ENCODE data around the gene GHR.
"Not testable (repeated sequence)": the region's sequence is repeated elsewhere in the genome, so short reads cannot be mapped to it uniquely, and the experiment has no call there.

Gene GHR

DNA sequence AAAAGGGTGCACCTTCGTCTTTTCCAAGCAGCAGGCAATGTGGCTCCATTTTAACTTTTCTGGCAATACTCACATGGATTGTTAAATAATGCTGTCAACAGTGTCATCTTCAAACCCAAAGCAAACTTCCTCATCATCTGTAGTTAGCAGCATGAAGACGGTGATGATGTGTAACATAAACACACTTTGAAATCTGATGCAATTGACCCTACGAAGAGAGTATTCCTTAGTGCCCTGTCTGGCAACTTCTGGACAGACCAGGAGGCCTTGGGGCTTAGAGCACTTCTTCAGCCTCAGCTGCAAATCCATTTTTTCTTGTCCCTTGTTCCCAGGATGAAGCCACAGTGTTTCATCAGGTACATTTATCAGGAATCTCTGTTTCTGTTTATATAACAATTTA is 149.1 kb downstream of the GHR start:
- no peak for DNase-seq

DNA sequence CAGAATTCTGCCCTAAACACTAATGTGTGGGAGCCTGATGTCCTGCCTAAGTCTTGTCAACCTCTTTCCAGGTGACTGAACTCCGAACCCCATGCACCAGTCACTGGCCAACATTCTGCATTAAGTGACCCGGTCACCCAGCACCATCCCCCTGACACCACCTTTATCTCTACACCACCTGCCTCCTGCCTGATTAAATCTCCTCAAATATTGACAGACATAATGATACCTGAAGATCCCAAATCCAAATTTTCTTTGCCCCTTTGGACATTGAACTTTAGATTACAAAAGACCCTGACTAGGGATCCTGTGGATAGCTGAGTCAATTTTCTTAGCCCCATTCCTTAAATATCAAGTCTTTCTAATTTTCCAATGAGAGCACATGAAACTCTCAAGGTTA is 150.1 kb downstream of the GHR start:
- DNase-seq, result no peak

DNA sequence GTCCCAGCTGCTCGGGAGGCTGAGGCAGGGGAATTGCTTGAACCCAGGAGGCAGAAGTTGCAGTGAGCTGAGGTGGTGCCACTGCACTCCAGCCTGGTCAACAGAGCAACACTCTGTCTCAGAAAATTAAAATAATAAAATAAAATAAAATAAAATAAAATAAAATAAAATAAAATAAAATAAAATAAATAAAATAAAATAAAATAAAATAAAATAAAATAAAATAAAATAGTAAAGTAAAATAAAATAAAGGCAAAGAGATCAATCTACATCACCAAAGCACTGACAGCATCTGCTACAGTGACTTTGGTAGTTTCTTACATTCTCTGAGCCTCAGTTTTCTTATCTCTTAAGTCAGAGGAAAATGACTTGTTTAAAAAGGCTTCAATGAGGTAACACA is 152.7 kb downstream of the GHR start:
- not testable (repeated sequence) for DNase-seq

DNA sequence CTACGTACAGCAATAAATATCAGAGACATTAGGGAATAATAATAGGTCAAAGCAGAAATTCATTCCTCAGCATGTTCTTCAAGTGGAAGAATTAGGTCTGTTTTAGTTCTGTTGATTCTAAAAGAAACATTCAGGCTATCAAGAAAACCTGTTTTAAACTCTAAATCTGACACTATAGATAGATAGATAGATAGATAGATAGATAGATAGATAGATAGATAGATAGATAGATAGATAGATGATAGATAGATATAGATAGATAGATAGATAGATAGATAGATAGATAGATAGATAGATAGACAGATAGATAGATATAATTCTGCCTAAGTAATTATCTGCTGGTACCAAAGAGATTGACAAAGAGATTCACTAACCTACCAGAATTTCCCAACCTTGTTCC is 155.7 kb downstream of the GHR start:
- not testable (repeated sequence) for DNase-seq

DNA sequence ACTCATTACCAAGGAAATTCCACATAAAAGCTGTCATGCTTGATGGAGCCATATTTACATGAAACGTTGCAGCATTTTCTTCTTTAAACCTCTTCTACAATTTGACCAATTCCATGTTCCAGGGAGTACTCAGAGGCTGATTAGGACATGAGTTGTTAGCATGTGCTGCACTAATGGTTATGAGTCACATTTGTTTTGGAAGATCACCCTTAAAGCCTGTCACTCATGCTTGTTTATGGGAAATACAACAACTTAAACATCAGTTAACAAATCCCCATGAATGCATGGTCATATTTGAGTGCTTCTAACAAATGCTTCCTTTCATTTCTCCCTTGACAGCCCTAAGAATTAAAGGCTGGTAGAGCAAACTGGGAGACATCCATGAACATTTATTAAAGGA is 156.1 kb downstream of the GHR start:
- no peak for DNase-seq

DNA sequence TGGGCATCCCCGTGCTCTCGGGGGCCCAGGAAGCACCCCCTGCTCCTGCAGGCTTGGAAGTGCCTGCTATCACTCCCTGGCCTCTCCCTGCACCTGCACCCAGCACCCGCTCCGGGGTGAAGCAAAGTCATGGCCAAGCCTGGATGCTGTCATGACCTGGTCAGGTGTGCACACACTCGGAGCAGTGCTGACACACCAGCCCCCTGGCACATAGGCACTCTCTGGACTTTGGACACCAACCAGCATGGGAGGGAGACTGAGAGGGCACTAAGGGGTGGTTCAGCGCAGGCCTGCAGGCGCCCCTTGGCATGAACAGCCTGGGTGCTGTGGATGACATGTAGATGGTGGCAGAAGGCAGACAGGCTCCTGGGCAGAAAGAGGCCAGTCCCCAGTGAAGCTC is 158.6 kb downstream of the GHR start:
- no peak for DNase-seq

DNA sequence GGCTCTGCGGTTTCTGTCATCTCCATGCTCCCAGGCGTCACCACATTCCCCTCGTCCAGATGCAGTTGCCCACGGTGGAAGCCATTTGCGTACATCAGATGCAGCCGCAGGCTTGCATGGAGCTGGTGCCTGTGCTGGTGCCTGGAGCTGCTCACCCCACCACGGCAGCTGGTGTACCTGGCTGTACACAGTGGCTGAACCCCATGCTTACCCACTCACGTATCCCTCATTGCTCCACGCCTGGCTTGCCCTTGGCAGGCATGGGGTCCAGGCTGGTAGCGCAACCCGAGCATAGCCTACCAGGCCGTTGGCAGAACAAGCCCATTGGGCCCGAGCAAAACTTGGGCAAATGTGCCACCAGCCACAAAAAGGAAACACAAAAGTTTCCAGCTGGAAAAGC is 159.5 kb downstream of the GHR start:
- no peak for DNase-seq

DNA sequence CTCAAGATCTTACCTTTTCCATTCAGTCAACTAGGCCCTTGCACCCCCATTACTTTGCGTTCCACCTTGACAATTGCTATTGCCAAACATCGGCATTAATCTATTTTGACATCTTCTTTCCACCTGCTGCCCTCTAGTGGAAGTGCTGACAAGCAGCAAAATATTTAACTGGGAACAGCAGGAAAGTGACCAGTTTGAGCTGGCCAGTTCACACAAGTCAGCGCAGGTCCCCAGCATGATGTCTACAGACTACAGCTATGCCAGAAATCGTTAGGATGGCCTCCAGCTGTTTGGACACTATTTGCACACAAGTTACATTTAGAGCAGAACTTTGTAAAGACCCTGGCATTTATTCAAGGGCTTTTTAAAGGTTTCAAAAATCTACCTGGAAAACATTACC is 160.1 kb downstream of the GHR start:
- DNase-seq, result peak; percentile 39

DNA sequence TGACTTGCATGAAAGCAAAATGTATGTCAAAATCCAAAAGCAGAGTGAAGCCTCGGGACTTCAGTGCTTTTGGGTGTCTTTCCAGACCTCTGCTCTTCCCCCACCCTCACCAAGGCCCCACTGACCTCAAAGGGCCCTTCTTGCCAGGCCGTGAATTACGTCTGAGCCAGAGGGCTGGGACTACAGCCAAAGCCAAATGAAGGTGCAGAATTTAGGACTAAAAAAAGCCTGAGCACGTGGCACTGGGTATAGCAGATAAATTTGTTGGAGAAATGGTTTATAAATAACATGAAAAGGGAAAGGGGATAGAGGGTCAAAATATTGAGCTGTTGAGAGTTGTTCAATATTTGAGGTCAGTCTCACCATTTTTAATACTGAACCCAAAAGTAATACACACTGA is 163.4 kb downstream of the GHR start:
- DNase-seq, result no peak

DNA sequence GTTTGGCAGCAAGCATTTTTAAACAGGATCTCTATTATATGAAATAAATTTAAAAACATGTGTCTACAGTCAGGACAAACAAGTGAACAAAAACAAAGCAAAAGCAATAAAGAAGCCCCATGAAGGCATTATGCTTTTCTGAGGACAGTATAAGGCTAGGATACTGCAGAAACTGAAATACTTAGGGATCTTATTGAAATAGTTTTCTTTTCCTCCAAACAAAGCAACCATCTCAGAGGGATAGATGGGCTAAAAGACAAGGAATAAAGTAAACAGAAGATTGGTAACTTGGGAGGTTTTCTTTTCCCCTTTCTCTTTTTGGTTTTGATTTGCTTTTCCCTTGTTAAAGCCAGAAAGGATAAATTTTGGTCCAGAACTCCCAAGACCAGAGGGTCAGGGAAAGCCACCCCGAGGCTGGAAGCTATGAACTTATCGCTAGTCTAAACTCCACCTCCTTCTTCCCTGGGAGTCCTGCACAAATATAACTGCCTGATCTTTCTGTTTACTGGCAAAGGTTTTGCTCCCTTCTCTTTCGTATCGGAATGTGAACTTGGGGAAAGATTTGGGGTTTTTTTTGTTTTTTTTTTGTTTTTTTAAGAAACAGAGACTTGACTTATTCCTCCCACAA is 164.0 kb downstream of the GHR start:
- no peak for DNase-seq

DNA sequence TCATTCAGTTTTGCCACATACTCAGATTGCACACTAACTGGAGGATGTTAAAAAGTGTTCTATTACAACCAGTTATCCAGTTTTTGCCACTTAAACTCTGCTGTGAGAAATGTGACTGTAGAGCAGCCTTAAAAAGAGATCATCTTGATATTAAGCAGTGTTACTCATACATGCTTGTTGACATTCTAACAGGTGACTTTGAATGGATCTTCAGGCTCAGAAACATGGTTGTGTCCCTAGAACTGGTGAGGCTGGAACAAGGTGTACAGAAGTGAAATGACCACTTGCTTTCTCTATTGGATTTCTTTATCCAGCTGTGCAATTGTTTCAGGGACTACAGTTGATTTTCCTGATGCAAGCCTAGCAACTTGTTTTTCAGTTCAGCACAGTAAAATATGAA is 167.3 kb downstream of the GHR start:
- DNase-seq, result peak; percentile 7

DNA sequence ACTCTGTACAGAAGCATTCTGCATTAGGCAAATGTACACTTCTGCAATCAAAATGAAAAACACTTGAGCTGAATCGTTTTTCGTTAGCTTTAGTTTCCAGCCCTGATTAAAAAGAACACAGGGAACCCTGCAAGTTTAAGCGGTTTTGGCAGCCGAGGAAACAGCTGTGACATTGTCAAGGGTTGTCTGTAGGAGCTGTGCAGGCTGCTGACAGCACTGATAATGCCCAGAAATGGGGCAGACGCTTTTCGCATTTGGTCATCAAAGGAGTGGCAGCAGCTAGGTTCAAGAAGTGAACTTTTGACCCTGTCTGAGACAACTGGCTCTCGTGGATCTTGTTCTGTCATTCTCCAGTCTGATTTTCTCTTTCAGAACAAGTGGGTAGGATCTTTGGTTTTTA is 167.8 kb downstream of the GHR start:
- DNase-seq, result peak; percentile 62

DNA sequence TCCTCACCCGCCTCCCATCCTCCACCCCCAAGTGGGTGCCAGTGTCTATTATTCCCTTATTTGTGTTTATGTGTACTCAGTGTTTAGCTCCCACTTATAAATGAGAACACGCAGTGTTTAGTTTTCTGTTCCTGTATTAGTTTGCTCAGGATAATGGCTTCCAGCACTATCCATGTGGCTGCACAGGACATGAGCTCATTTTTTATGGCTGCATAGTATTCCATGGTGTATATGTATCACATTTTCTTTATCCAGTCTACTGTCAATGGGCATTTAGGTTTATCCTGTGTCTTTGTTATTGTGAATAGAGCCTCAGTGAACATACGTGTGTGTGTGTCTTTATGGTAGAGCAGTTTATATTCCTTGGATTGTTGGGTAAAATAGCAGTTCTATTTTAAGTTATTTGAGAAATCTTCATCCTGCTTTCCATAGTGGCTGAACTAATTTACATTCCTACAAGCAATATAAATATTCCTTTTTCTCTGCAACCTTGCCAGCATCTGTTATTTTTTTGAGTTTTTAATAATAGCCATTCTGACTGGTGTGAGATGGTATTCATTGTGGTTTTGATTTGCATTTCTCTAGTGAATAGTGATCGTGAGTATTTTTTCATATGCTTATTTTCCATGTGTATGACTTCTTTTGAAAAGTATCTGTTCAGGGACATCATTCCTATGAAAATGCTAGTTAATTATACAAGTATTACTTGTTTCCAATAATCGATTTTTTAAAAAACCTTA is 169.3 kb downstream of the GHR start:
- no peak for DNase-seq

DNA sequence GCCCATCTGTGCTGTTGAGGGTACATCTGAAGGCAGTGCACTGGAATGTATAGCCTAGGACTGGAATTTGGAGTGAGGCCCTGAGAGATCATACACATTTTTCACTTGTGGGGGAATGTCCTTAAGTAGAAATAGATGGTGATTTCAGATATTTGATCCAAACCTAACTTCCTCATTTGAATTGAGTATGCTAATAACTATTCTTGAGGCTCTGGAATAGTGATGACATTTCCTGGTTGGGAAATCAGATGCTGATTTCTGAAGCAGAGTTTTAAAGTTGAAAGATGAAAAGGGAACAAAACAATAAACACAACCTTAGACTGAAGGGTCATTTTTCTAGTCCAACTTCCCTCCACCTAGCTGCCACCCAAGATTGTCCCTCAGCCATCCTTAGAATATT is 170.4 kb downstream of the GHR start:
- no peak for DNase-seq

DNA sequence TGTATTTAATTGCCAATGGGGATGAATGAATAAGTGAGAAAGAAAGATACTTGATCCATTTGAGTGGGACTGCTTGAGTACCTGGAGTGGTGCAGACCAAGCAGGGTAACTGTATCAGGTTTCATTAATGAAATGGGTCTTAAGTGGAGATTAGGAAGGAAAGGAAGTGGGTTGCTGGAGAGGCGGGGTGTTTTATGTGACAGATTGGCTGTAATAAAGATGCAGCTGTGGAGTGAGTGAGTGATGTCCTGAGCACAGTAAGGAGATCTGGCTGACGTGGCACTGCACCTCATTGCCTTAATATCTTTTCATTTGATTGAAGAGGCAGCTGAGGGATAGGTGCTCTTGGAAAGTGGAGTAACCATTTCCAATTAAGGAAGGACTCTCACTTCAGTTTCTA is 172.4 kb downstream of the GHR start:
- DNase-seq, result no peak

DNA sequence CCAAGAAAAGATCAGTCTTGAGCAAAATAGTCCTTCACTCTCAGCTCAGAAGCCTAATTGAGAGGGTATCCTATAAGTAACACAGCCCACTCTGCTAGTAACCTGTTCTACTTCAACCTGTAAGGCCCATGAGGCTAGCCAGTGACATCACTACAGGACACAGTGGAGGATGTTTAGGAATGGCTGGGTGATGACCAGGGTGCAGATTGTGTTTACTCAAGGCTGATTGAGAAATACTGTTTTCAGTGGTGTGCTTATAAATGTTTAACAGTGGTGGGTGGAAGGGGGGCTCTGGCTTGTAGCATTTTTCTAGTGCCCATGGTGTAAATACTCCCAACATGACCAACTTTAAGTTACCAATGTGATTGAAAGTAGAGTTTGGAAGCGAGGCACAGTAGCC is 173.6 kb downstream of the GHR start:
- DNase-seq, result no peak

DNA sequence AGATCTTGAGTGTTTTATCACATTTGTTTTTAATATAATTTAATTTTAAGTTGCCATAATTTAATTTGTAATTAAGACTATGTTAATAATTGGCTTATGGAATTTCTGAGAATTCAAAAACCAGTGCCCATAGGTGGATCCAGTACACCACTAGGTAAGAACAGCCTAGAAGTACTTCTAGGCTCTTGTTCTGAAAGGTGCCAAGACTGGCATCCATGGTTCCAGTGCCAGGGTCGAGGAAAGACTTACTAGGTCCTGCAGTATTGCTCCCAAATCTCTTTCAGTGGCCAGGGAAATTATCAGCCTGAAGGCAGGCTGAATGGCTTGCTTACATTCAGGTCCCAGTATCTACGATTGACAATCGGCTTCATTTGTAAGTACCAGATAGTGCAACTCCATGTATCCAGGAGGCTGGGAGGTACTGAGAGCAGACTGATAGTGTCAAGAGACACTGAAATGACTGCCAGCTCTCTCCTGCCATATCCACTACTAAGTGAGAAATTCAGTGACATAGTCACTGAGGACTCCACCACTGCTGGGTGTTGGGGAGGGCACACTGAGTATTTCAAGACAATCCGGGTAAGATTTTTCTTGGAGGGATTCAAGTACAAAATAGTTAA is 174.2 kb downstream of the GHR start:
- no peak for DNase-seq

DNA sequence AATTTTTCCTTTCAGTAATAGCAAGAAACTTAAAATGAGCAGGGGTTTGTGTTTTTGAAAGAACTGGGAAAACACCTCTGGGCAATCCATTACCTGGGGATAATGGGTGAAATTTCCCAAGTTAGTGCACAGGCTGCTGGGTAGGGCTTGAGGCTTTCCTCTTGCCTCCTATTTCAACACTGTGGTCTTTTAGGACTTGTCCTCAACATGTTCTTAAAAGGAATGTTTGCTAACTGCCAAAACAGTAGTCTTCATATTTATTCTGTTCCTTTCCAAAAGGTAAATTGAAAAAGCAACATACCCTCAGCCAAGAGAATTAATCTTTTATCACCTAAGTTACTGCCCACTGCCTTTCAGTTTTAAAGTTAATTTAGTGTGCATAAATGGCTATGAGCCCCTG is 175.1 kb downstream of the GHR start:
- DNase-seq, result no peak

DNA sequence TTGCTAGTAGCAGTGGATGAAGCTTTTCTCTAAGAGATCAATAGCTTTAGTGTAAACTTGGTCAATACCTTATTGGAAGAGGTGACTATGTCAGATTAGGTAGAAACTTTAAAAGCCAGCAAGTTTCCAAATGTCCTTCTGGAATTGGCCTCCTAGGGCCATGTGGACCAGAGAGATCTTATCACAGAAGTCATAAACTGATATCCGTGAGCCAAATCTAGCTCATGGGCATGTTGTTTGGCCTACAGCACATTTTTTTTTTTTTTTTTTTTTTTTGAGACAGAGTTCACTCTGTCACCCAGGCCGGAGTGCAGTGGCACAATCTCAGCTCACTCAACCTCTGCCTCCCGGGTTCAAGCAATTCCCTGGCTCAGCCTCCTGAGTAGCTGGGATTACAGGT is 175.9 kb downstream of the GHR start:
- DNase-seq, result no peak

DNA sequence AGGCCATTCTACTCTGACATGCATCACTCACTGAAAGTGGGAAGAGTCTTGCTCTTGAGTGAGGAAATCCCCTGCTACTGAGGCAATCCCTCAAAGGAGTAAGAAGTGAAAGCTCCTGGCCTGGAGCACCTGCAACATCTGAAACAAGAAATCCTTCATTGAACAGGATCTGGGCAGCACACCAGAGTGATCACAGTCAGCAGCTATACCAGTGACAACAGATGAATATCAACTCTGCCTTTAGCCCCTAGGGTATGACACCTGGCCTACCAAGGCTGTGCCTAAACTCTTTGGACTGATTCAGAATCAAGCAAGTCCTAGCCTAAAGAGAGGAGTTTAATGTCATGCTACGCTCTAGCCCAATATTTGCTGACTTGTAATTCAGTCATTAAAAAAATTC is 177.2 kb downstream of the GHR start:
- no peak for DNase-seq

DNA sequence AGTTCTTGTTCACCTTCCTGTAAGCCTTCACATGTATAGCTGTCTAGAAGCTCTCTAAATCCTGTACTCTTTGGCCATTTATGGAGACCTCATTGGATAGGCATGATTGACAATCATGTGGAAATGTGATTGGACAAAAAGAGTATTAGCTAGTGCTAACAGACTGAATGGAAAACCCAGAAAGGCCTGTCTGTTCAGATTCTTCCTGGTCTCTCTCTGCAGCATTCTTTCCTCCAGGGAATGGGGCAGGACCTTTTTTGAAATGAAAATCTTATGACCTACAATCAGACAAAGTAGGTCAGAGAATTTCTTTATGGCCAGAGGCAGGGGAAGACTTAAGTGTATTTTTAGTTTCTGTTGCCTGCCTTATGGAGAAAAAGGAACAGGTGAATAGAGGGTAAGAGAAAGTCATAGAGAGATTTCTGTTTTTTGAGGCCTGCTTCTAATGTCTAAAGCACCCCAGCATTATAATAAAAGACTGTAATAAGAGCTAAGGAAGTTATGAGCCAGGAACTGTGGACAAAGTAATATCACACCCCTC is 181.0 kb downstream of the GHR start:
- DNase-seq, result no peak

DNA sequence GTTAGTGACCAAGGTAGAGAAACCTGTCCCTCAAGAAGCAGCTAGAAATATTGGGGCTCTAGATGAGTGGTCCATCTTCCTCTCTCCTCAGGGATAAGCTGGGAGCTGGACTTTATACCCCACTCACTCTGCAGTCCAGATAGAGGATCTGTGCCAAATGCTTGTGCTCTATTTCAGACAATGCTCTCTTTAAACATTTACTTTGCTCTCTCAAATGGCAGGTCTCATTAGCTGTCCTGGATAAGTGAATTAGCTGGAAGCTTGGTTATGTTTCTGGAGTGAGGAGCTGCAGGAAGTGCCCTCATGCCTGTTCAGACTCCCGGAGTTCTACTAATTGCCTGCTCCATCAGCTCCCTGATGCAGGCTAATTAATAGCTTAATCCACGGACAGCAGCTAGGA is 182.3 kb downstream of the GHR start:
- peak; percentile 16 for DNase-seq

DNA sequence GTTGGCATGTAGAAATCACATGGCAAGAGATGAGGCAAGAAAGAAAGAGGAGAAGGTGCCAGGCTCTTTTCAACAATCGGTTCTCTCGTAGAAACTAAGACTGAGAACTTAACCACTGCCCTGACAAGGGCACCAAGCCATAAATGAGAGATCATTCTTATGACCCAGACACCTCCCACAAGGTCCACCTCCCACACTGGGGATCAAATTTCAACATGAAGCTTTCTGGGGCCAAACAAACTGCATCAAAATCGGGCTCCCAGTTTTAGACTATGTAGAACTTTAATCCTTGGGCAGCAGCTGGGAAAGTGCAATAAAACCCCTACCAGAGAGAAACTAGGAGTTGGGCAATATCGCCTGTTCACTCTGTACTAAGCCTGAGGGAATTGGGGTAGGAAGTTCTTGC is 183.2 kb downstream of the GHR start:
- no peak for DNase-seq

DNA sequence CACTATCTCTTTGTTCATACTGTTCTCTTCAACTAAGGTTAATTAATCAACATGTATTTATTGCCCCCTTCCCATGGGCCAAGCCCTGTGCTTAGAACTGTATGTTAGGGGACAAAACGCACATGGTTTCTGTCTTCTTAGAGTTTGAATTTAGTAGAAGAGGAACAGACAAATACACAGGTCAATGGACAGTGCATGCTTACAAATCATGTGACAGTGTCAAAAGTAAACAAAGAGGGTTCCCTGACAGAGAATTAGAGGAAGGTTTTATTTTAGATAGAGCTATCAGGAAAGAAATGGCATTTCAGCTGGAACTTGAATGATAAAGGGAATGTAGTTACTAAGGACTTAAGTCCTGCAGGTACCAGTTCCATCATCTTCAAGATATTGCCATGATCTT is 188.2 kb downstream of the GHR start:
- no peak for DNase-seq
